ENCODE data around the gene CNOT2. TPM values are rescaled to one million over a fixed set of nuclear protein-coding genes. Genes with fewer than 3 reads are reported as not detected.

The CNOT2 gene
- total and polyA plus RNA-seq, 2 experiments from 2014 or later, result 110 to 152 TPM

- H2AFZ ChIP-seq, result no peak overlapping the region
- H3K4me2 ChIP-seq, result no peak overlapping the region
- H3K9me2 ChIP-seq (ENCODE audit: insufficient read depth), result no peaks in the 10 kb centered on the region
- H3K27ac ChIP-seq (ENCODE audit: low read depth), result no peak overlapping the region
- H4K20me1 ChIP-seq (replicated peaks; ENCODE audit: insufficient read depth), result no peaks in the 10 kb centered on the region
- Mint-ChIP-seq H3K27ac (no peak overlapping the region), H3K9me3 (no peaks in the 10 kb centered on the region), H3K36me3 (ENCODE audit: low read depth) (peaks cover 35% of the 10 kb centered on the region), H3K4me1 (peaks cover 2% of the 10 kb centered on the region; the same call in 2 of the 3 replicates), H3K4me3 (no peak overlapping the region), H3K27me3 (ENCODE audit: insufficient read depth, low read depth, poor library complexity) (no peaks in the 10 kb centered on the region)
- H3K4me1 ChIP-seq (ENCODE audit: insufficient read depth), result no peaks in the 10 kb centered on the region; the same call in 1 of the 2 replicates
- DNase-seq (ENCODE audit: low spot score), result no peak
- no peaks in the 10 kb centered on the region for H3F3A ChIP-seq (replicated peaks; ENCODE audit: low read depth)
- H3K27me3 ChIP-seq (ENCODE audit: insufficient read depth), result no peaks in the 10 kb centered on the region
- H3K79me2 ChIP-seq (replicated peaks; ENCODE audit: insufficient read depth), result 0 out of 2 replicates have a peak, but pooled peaks cover 19% of the 10 kb centered on the region
- TF ChIP-seq EZH2phosphoT487 (IDR thresholded peaks at IDR 0.05; ENCODE audit: unreplicated experiment) (no peak), NANOG (IDR thresholded peaks at IDR 0.05; ENCODE audit: borderline replicate concordance) (no peak), REST (IDR thresholded peaks at IDR 0.05; ENCODE audit: unreplicated experiment) (no peak)
- 0 out of 2 replicates have a peak, but pooled peaks cover 6% of the 10 kb centered on the region for H3K36me3 ChIP-seq (ENCODE audit: insufficient read depth)
- no peak for ATAC-seq
- H3K4me3 ChIP-seq, result no peak overlapping the region
Observed at GRCh38 chr12:70398862-70399261, 155.6 kb downstream of the CNOT2 start.

GRCh38 chr12:70399311-70399710, 156.1 kb downstream of the CNOT2 start:
- Mint-ChIP-seq H3K27ac (no peak overlapping the region), H3K9me3 (no peaks in the 10 kb centered on the region), H3K36me3 (ENCODE audit: low read depth) (peaks cover 39% of the 10 kb centered on the region), H3K4me3 (no peak overlapping the region), H3K4me1 (no peaks in the 10 kb centered on the region), H3K27me3 (ENCODE audit: insufficient read depth, low read depth, poor library complexity) (no peaks in the 10 kb centered on the region)
- DNase-seq (ENCODE audit: low spot score), result no peak
- Histone ChIP-seq H3K27ac (ENCODE audit: low read depth) (no peak overlapping the region), H3K36me3 (ENCODE audit: insufficient read depth) (0 out of 2 replicates have a peak, but pooled peaks cover 6% of the 10 kb centered on the region), H3K9me2 (ENCODE audit: insufficient read depth) (no peaks in the 10 kb centered on the region), H2AFZ (no peak overlapping the region), H3K4me3 (no peak overlapping the region), H3K27me3 (ENCODE audit: insufficient read depth) (no peaks in the 10 kb centered on the region), H3K4me1 (ENCODE audit: insufficient read depth) (no peaks in the 10 kb centered on the region), H4K20me1 (replicated peaks; ENCODE audit: insufficient read depth) (no peaks in the 10 kb centered on the region), H3K79me2 (replicated peaks; ENCODE audit: insufficient read depth) (0 out of 2 replicates have a peak, but pooled peaks cover 14% of the 10 kb centered on the region), H3F3A (replicated peaks; ENCODE audit: low read depth) (no peaks in the 10 kb centered on the region), H3K4me2 (no peak overlapping the region)
- ATAC-seq, result no peak
- no peak for TF ChIP-seq NANOG (IDR thresholded peaks at IDR 0.05; ENCODE audit: borderline replicate concordance)
- TF ChIP-seq ZNF462 (CRISPR knock-in tag; IDR thresholded peaks at IDR 0.05), result no peak
- TF ChIP-seq ZNF114 (CRISPR knock-in tag; IDR thresholded peaks at IDR 0.05), result no peak
- no peak for TF ChIP-seq POLR2AphosphoS5 (IDR thresholded peaks at IDR 0.05; ENCODE audit: low read depth)
- no peak for TF ChIP-seq CREB1 (CRISPR knock-in tag; IDR thresholded peaks at IDR 0.05; ENCODE audit: low read depth)
- TF ChIP-seq REST (IDR thresholded peaks at IDR 0.05; ENCODE audit: unreplicated experiment), result no peak
